Gastrocnemius medialis (tissue), 4 donors: ENCODE data around the gene KRT17.

Experiments
- CTCF ChIP-seq, 5 experiments: fragments of 450-650 bp in 3 of 5; fragments of 200-600 bp in 2 of 5; sonication (generic) in 2 of 5; IDR thresholded peaks in 4 of 5; conservative IDR thresholded peaks in 1 of 5; 1 replicate in 4 of 5; 2 replicates in 1 of 5; pipeline ENCODE4 v1.5.1; 2016 to 2019; ENCODE audit warnings: antibody characterized with exemption in 5 of 5, mild to moderate bottlenecking in 3 of 5, moderate library complexity in 3 of 5
- POLR2A ChIP-seq, 2 donors: fragments of 450-650 bp; IDR thresholded peaks; one replicate each; pipeline ENCODE4 v1.6.1; 2017; ENCODE audit warnings: antibody characterized with exemption in 2 of 2, mild to moderate bottlenecking in 2 of 2, moderate library complexity in 2 of 2

DNA sequence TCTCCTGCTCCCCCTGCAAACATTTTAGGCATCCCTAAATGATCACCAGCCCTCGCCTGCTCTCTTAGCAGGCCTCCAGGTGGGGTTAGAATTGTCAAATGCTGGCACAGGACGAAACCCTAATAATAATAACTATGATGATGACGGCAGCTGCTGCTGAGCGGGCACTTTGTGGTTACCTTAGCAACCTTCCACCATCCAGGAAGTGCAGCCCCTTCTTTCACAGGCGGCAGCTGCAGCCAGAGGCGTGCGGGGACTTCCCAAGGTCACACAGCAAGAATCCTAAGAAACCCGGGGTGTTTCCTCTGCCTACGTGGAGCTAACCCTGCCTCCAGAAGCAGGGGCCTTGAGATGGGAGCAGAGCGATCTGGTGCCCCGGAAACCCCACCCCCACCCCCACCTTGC lies 41.9 kb upstream of the KRT17 start:
- no peak for TF ChIP-seq POLR2A (IDR thresholded peaks at IDR 0.05)
- no peak for TF ChIP-seq CTCF (IDR thresholded peaks at IDR 0.05 in 4 of 5, conservative IDR thresholded peaks at IDR 0.05 in 1 of 5)
